HepG2 (cell line): ENCODE results near the gene ZNF223. TPM values are rescaled to one million over a fixed set of nuclear protein-coding genes. Genes with fewer than 3 reads are reported as not detected.

Source experiments
- ATF2 ChIP-seq: sonication (generic); formaldehyde crosslinking; IDR thresholded peaks from 2 replicates; pipeline ENCODE4 v1.4.0; 2020; ENCODE audit warnings: missing genetic modification reagents
- ATF6 ChIP-seq: sonication (generic); formaldehyde crosslinking; conservative IDR thresholded peaks from 2 replicates; pipeline ENCODE4 v1.4.0; 2020; ENCODE audit warnings: missing genetic modification reagents
- BCL3 ChIP-seq: sonication (generic); formaldehyde crosslinking; IDR thresholded peaks from 2 replicates; pipeline ENCODE4 v1.5.1; 2020; ENCODE audit warnings: mild to moderate bottlenecking, missing genetic modification reagents, moderate library complexity
- ELF1 ChIP-seq: sonication (generic); formaldehyde crosslinking; IDR thresholded peaks from 2 replicates; pipeline ENCODE4 v1.4.0; 2020; ENCODE audit warnings: missing genetic modification reagents
- HDAC2 ChIP-seq: sonication (generic); formaldehyde crosslinking; IDR thresholded peaks from 2 replicates; pipeline ENCODE4 v1.4.0; 2020; ENCODE audit warnings: missing genetic modification reagents
- HINFP ChIP-seq: sonication (generic); formaldehyde crosslinking; IDR thresholded peaks from 2 replicates; pipeline ENCODE4 v1.4.0; 2020; ENCODE audit warnings: low read depth, mild to moderate bottlenecking, missing genetic modification reagents
- HNF1B ChIP-seq: sonication (generic); formaldehyde crosslinking; IDR thresholded peaks from 2 replicates; pipeline ENCODE4 v1.5.1; 2020; ENCODE audit warnings: mild to moderate bottlenecking, moderate library complexity, missing genetic modification reagents
- KDM5A ChIP-seq: fragments of 200-600 bp; sonication (generic); IDR thresholded peaks from 2 replicates; pipeline ENCODE4 v1.7.0; 2018; ENCODE audit warnings: antibody characterized with exemption, mild to moderate bottlenecking, low read length, borderline replicate concordance
- MEIS2 ChIP-seq: sonication (generic); formaldehyde crosslinking; IDR thresholded peaks from 2 replicates; pipeline ENCODE4 v1.9.0; 2021; ENCODE audit warnings: mild to moderate bottlenecking, missing genetic modification reagents
- NCOR1 ChIP-seq: fragments of 200-600 bp; sonication (generic); IDR thresholded peaks from 2 replicates; pipeline ENCODE4 v1.7.0; 2017; ENCODE audit warnings: antibody characterized with exemption, low read length, borderline replicate concordance
- SMAD3 ChIP-seq: sonication (generic); formaldehyde crosslinking; IDR thresholded peaks from 2 replicates; pipeline ENCODE4 v1.4.0; 2020; ENCODE audit warnings: missing genetic modification reagents
- SUZ12 ChIP-seq: fragments of 150-350 bp; IDR thresholded peaks from 2 replicates; pipeline ENCODE4 v1.6.1; 2014; ENCODE audit warnings: low read depth, low read length
- TEAD3 ChIP-seq: optimal IDR thresholded peaks from 2 replicates; pipeline ENCODE3; 2016; ENCODE audit warnings: borderline replicate concordance
- ZNF121 ChIP-seq: sonication (generic); formaldehyde crosslinking; IDR thresholded peaks from 2 replicates; pipeline ENCODE4 v1.5.0; 2020; ENCODE audit warnings: mild to moderate bottlenecking, missing genetic modification reagents
- ZNF18 ChIP-seq: sonication (generic); formaldehyde crosslinking; IDR thresholded peaks from 2 replicates; pipeline ENCODE4 v1.8.0; 2022; ENCODE audit warnings: mild to moderate bottlenecking, missing genetic modification reagents; ENCODE audit not compliant: insufficient replicate concordance
- ZNF335 ChIP-seq: sonication (generic); formaldehyde crosslinking; IDR thresholded peaks from 2 replicates; pipeline ENCODE4 v1.4.0; 2020; ENCODE audit warnings: missing genetic modification reagents
- ZNF605 ChIP-seq: sonication (generic); formaldehyde crosslinking; IDR thresholded peaks from 2 replicates; pipeline ENCODE4 v1.8.0; 2022; ENCODE audit warnings: mild to moderate bottlenecking, missing genetic modification reagents
- ZNF724P ChIP-seq: sonication (generic); formaldehyde crosslinking; IDR thresholded peaks from 2 replicates; pipeline ENCODE4 v1.8.0; 2022; ENCODE audit warnings: missing genetic modification reagents, borderline replicate concordance
- ZZZ3 ChIP-seq: sonication (generic); formaldehyde crosslinking; IDR thresholded peaks from 2 replicates; pipeline ENCODE4 v1.4.0; 2020; ENCODE audit warnings: missing genetic modification reagents, mild to moderate bottlenecking, borderline replicate concordance
- polyA plus RNA-seq, 8 experiments: library from polyadenylated mRNA; depleted of rRNA in 3 of 8; stranded (reverse) in 7 of 8; unstranded in 1 of 8; fragments of >200 nt; fragmentation: Illumina TruSeq in 4 of 8; extraction: Trizol in 4 of 8; gene quantifications; 2 replicates each; pipeline versions ENCODE4 v1.2.1 to v1.2.3, GENCODE V29; 2011 to 2016; ENCODE audit warnings: low read depth in 4 of 8, missing spikeins in 1 of 8, mixed read lengths in 1 of 8; ENCODE audit not compliant: insufficient read depth in 1 of 8
- total RNA-seq, 5 experiments: library from RNA; depleted of rRNA; stranded (reverse); fragments of >200 nt; fragmentation: Illumina TruSeq; extraction: Trizol; gene quantifications; 2 replicates each; pipeline ENCODE4 v1.2.3, GENCODE V29; 2016; ENCODE audit warnings: low read depth in 1 of 5

The ZNF223 gene
- total and polyA plus RNA-seq, 2 of the 13 experiments (the other 11 are each of a cell fraction or from before 2014, with no cell fraction given): 2.0 to 4.8 TPM

- TF ChIP-seq ATF6 (CRISPR knock-in tag) (no peak), SUZ12 (peak; percentile 76), ATF2 (CRISPR knock-in tag) (0 out of 2 replicates have a peak, but pooled peaks have one; percentile 18), ZNF18 (no peak), ZNF121 (CRISPR knock-in tag) (0 out of 2 replicates have a peak, but pooled peaks have one; percentile 14), HINFP (CRISPR knock-in tag) (0 out of 2 replicates have a peak, but pooled peaks have one; percentile 30), SMAD3 (no peak), KDM5A (peak; percentile 65; the same call in 1 of the 2 replicates), MEIS2 (peak; percentile 48; the same call in 1 of the 2 replicates), ZNF335 (CRISPR knock-in tag) (peak; percentile 91; the same call in 1 of the 2 replicates), BCL3 (CRISPR knock-in tag) (no peak), ZZZ3 (CRISPR knock-in tag) (0 out of 2 replicates have a peak, but pooled peaks have one; percentile 28), TEAD3 (peak; percentile 72), ZNF724P (CRISPR knock-in tag) (no peak), ZNF605 (CRISPR knock-in tag) (peak; percentile 60; the same call in 1 of the 2 replicates), HNF1B (CRISPR knock-in tag) (peak; percentile 60), ELF1 (CRISPR knock-in tag) (peak; percentile 97), NCOR1 (peak; percentile 71; the same call in 1 of the 2 replicates), HDAC2 (CRISPR knock-in tag) (peak; percentile 33; the same call in 1 of the 2 replicates)
Observed at GRCh38 chr19:44051650-44052402, at the start of gene ZNF223 (continued).
